Chondrocyte (in vitro differentiated cells): ENCODE data around the gene EIF5A. TPM values are rescaled to one million over a fixed set of nuclear protein-coding genes. Genes with fewer than 3 reads are reported as not detected.

Source experiments
- DNase-seq: peaks from one replicate; pipeline ENCODE4 v3.0.0; 2021; ENCODE audit warnings: mixed read lengths, low spot score
- H3K27ac Mint-ChIP-seq: one replicate; pipeline ENCODE4 v1.8.0; 2021; ENCODE audit warnings: mild to moderate bottlenecking, moderate library complexity, mixed read lengths; ENCODE audit not compliant: unreplicated experiment
- H3K27me3 Mint-ChIP-seq: 2 replicates; pipeline ENCODE4 v1.8.0; 2021; ENCODE audit warnings: low read depth, mixed read lengths
- H3K36me3 Mint-ChIP-seq: 2 replicates; pipeline ENCODE4 v1.8.0; 2021; ENCODE audit warnings: low read depth, mixed read lengths
- H3K4me1 Mint-ChIP-seq: 2 replicates; pipeline ENCODE4 v1.8.0; 2021; ENCODE audit warnings: low read depth, mild to moderate bottlenecking, mixed read lengths
- H3K4me3 Mint-ChIP-seq: one replicate; pipeline ENCODE4 v1.8.0; 2021; ENCODE audit warnings: mild to moderate bottlenecking, moderate library complexity, mixed read lengths; ENCODE audit not compliant: unreplicated experiment
- H3K9me3 Mint-ChIP-seq: 2 replicates; pipeline ENCODE4 v1.8.0; 2021; ENCODE audit warnings: low read depth, mixed read lengths
- CTCF ChIP-seq: fragments of 200-600 bp; sonication (generic); IDR thresholded peaks from 2 replicates; pipeline ENCODE4 v1.5.0; 2021; ENCODE audit warnings: antibody characterized with exemption, mild to moderate bottlenecking, moderate library complexity
- total RNA-seq: library from RNA; stranded (reverse); gene quantifications from 3 replicates; pipeline ENCODE4 v1.2.1, GENCODE V29; 2021

The EIF5A gene
- total RNA-seq, 1 donor from 2014 or later, result 364 TPM

GRCh38 chr17:7355573-7355972 lies 48.1 kb downstream of the EIF5A start:
- Mint-ChIP-seq H3K9me3 (no peaks in the 10 kb centered on the region), H3K4me3 (no peak overlapping the region), H3K4me1 (peaks cover 32% of the 10 kb centered on the region), H3K27ac (peak overlapping the region; percentile 61), H3K36me3 (no peaks in the 10 kb centered on the region), H3K27me3 (no peaks in the 10 kb centered on the region)
- TF ChIP-seq CTCF, result no peak
- DNase-seq, result no peak

DNA sequence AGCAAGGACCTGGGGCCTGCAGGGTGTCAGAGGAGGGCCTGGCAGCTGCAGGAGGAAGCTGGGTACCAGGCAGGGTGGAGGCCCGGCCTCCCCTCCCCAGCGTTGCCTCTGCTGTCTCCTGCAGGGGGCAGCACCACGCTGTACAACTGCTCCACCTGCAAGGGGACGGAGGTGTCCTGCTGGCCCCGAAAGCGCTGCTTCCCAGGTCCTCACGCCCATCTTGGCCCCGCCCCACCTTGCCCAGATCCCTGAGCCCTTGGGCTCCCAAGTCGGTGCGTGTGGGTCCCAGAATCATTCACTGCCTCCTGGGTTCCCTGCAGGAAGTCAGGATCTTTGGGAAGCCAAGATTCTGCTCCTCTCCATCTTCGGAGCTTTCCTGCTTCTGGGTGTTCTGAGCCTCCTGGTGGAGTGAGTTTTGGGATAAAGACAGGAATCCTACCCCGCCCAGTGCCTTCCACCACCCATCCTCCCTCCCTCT lies 48.7 kb downstream of the EIF5A start:
- DNase-seq, result no peak
- no peak overlapping the region for H3K4me3 Mint-ChIP-seq
- peak; percentile 88 for TF ChIP-seq CTCF
- no peaks in the 10 kb centered on the region for H3K27me3 Mint-ChIP-seq
- no peaks in the 10 kb centered on the region for H3K36me3 Mint-ChIP-seq
- peaks cover 32% of the 10 kb centered on the region for H3K4me1 Mint-ChIP-seq
- H3K9me3 Mint-ChIP-seq, result no peaks in the 10 kb centered on the region
- no peak overlapping the region for H3K27ac Mint-ChIP-seq

- no peak overlapping the region for H3K27ac Mint-ChIP-seq
- peaks cover 32% of the 10 kb centered on the region for H3K4me1 Mint-ChIP-seq
- no peak for DNase-seq
- H3K9me3 Mint-ChIP-seq, result no peaks in the 10 kb centered on the region
- H3K27me3 Mint-ChIP-seq, result no peaks in the 10 kb centered on the region
- no peak overlapping the region for H3K4me3 Mint-ChIP-seq
- H3K36me3 Mint-ChIP-seq, result no peaks in the 10 kb centered on the region
- no peak for TF ChIP-seq CTCF
These were observed 49.3 kb downstream of the EIF5A start for GRCh38 chr17:7356756-7357155.

DNA sequence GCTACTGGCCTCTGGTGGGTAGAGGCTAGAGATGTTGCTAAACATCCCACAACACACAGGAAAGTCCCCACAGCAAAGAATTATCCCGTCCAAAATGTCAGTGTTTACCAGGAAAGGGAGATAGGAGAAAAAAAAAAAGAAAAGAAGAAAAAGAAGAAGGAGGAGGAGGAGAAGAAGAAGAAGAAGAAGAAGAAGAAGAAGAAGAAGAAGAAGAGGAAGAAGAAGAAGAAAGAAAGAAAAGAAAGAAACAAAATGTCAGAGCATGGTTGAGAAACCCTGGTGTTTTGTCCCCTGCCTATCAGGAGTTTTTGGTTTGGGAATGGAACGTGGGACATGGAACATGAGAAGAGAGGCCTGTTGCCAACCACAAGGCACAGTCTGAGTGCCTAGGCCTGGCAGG lies 50.0 kb downstream of the EIF5A start:
- no peaks in the 10 kb centered on the region for H3K36me3 Mint-ChIP-seq
- no peak overlapping the region for H3K4me3 Mint-ChIP-seq
- H3K4me1 Mint-ChIP-seq, result peaks cover 30% of the 10 kb centered on the region

GRCh38 chr17:7361906-7362305 lies 54.5 kb downstream of the EIF5A start:
- H3K36me3 Mint-ChIP-seq, result no peaks in the 10 kb centered on the region
- no peaks in the 10 kb centered on the region for H3K4me1 Mint-ChIP-seq
- H3K27ac Mint-ChIP-seq, result no peak overlapping the region
- H3K9me3 Mint-ChIP-seq, result no peaks in the 10 kb centered on the region
- no peaks in the 10 kb centered on the region for H3K27me3 Mint-ChIP-seq
- no peak for DNase-seq
- no peak overlapping the region for H3K4me3 Mint-ChIP-seq
- TF ChIP-seq CTCF, result no peak

More for the DNA sequence above, 50.0 kb downstream of the EIF5A start:
- H3K27me3 Mint-ChIP-seq, result no peaks in the 10 kb centered on the region
- DNase-seq, result no peak
- no peak for TF ChIP-seq CTCF
- no peaks in the 10 kb centered on the region for H3K9me3 Mint-ChIP-seq
- H3K27ac Mint-ChIP-seq, result no peak overlapping the region

Other genes with a start within 250 kb of the EIF5A start
- not detected in 3 replicates for gene CLEC10A, start 227.4 kb upstream of the EIF5A start, total RNA-seq
- gene ASGR2, start 192.8 kb upstream of the EIF5A start, total RNA-seq, result not detected in 3 replicates
- gene ASGR1, start 128.3 kb upstream of the EIF5A start, total RNA-seq, result 0.46 to 1.9 TPM (median 0.97 TPM) in 3 replicates
- gene DLG4, start 87.8 kb upstream of the EIF5A start, total RNA-seq, result 28.3 to 34.4 TPM (median 31.3 TPM) in 3 replicates
- 427 to 584 TPM (median 454 TPM) in 3 replicates for gene ACADVL, start 87.7 kb upstream of the EIF5A start, total RNA-seq
- 58.8 to 65.2 TPM (median 59.5 TPM) in 3 replicates for gene DVL2, start 73.1 kb upstream of the EIF5A start, total RNA-seq
- gene PHF23, start 68.2 kb upstream of the EIF5A start, total RNA-seq, result 49.5 to 57.8 TPM (median 53.1 TPM) in 3 replicates
- gene GABARAP, start 65.2 kb upstream of the EIF5A start, total RNA-seq, result 449 to 459 TPM (median 455 TPM) in 3 replicates
- 105 to 118 TPM (median 111 TPM) in 3 replicates for gene CTDNEP1, start 55.9 kb upstream of the EIF5A start, total RNA-seq
- 24.9 to 32.7 TPM (median 25.8 TPM) in 3 replicates for gene ELP5, start 55.4 kb upstream of the EIF5A start, total RNA-seq
- 0.42 to 0.54 TPM (median 0.46 TPM) in 3 replicates for gene CLDN7, start 45.1 kb upstream of the EIF5A start, total RNA-seq
- gene SLC2A4, start 25.9 kb upstream of the EIF5A start, total RNA-seq, result 0.15 to 0.38 TPM (median 0.30 TPM) in 3 replicates
- gene YBX2, start 13.0 kb upstream of the EIF5A start, total RNA-seq, result 0.56 to 0.57 TPM in 2 of 3 replicates, not detected in the other
- gene GPS2, start 7.7 kb downstream of the EIF5A start, total RNA-seq, result 43.9 to 64.9 TPM (median 55.3 TPM) in 3 replicates
- 28.0 to 43.3 TPM (median 32.4 TPM) in 3 replicates for gene NEURL4, start 21.7 kb downstream of the EIF5A start, total RNA-seq
- 2.9 to 6.8 TPM (median 3.7 TPM) in 3 replicates for gene ACAP1, start 28.9 kb downstream of the EIF5A start, total RNA-seq
- 16.6 to 23.3 TPM (median 23.0 TPM) in 3 replicates for gene KCTD11, start 44.5 kb downstream of the EIF5A start, total RNA-seq
- gene TMEM95, start 47.5 kb downstream of the EIF5A start, total RNA-seq, result not detected in 3 replicates
- 0.22 to 0.72 TPM in 2 of 3 replicates, not detected in the other for gene TNK1, start 73.5 kb downstream of the EIF5A start, total RNA-seq
- gene PLSCR3, start 86.9 kb downstream of the EIF5A start, total RNA-seq, result 79.8 to 82.6 TPM (median 81.5 TPM) in 3 replicates
- 32.8 to 42.8 TPM (median 34.3 TPM) in 3 replicates for gene TMEM256, start 96.5 kb downstream of the EIF5A start, total RNA-seq
- 45.2 to 49.8 TPM (median 46.7 TPM) in 3 replicates for gene NLGN2, start 100.2 kb downstream of the EIF5A start, total RNA-seq
- gene SPEM1, start 112.7 kb downstream of the EIF5A start, total RNA-seq, result not detected in 3 replicates
- not detected in 3 replicates for gene SPEM2, start 118.0 kb downstream of the EIF5A start, total RNA-seq
- not detected in 3 replicates for gene SPEM3, start 121.2 kb downstream of the EIF5A start, total RNA-seq
- 6.9 to 9.1 TPM (median 7.7 TPM) in 3 replicates for gene TMEM102, start 127.8 kb downstream of the EIF5A start, total RNA-seq
- gene FGF11, start 131.9 kb downstream of the EIF5A start, total RNA-seq, result 5.0 to 6.0 TPM (median 5.1 TPM) in 3 replicates
- gene CHRNB1, start 137.4 kb downstream of the EIF5A start, total RNA-seq, result 12.2 to 14.0 TPM (median 12.6 TPM) in 3 replicates
- 50.9 to 51.9 TPM (median 51.0 TPM) in 3 replicates for gene ZBTB4, start 172.0 kb downstream of the EIF5A start, total RNA-seq
- not detected in 3 replicates for gene SLC35G6, start 173.8 kb downstream of the EIF5A start, total RNA-seq
- gene POLR2A, start 176.7 kb downstream of the EIF5A start, total RNA-seq, result 113 to 121 TPM (median 115 TPM) in 3 replicates
- gene TNFSF12, start 241.4 kb downstream of the EIF5A start, total RNA-seq, result 12.1 to 23.3 TPM (median 23.0 TPM) in 3 replicates